GM23248 (cell line): Measurements from ENCODE around the gene PTPRR.

Experiments used
- EZH2 ChIP-seq: fragments of 200-600 bp; sonication (generic); IDR thresholded peaks from 2 replicates; pipeline ENCODE4 v1.6.1; 2018; ENCODE audit warnings: antibody characterized with exemption, mild to moderate bottlenecking; ENCODE audit not compliant: insufficient read depth, poor library complexity, severe bottlenecking
- EZH2phosphoT487 ChIP-seq: fragments of 200-600 bp; sonication (generic); IDR thresholded peaks from 2 replicates; pipeline ENCODE4 v1.6.1; 2018; ENCODE audit warnings: antibody characterized with exemption, moderate library complexity, mild to moderate bottlenecking, low read depth; ENCODE audit not compliant: insufficient read depth

- TF ChIP-seq EZH2phosphoT487 (no peak), EZH2 (no peak)
These were observed 227.8 kb downstream of the PTPRR start for GRCh38 chr12:70692681-70693288.
